ENCODE results near the gene TIGAR.

DNA sequence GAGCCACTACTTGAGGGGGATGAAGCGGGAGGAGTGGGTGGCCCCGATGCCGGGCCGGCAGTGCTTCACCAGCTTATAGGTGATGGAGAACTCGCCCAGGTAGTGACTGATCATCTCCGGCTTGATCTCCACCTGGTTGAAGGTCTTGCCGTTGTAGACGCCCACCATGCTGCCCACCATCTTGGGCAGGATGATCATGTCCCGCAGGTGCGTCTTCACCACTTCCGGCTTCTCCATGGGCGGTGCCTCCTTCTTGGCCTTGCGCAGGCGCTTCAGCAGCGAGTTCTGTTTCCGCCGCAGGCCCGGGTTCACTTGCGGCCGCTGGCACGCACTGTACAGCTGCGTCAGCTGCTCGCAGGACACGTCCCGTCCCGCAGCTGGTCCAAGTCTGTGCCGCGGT is 3.4 kb downstream of the TIGAR start:
- TF ChIP-seq CTCF (IDR thresholded peaks at IDR 0.05) (no peak), EZH2 (IDR thresholded peaks at IDR 0.05; ENCODE audit: borderline replicate concordance, insufficient read depth, low read depth, low read length, poor library complexity, severe bottlenecking) (no peak)
